GM12872 (cell line): ENCODE results near the gene TRIM17.

Experiments used
- TF ChIP-seq, protein P1 (sequence below): IDR thresholded peaks from 3 replicates; pipeline ENCODE4 v1.5.1; 2011; ENCODE audit warnings: low read depth, mild to moderate bottlenecking, low read length, moderate library complexity; ENCODE audit not compliant: insufficient read depth

TRIM17 gene

DNA sequence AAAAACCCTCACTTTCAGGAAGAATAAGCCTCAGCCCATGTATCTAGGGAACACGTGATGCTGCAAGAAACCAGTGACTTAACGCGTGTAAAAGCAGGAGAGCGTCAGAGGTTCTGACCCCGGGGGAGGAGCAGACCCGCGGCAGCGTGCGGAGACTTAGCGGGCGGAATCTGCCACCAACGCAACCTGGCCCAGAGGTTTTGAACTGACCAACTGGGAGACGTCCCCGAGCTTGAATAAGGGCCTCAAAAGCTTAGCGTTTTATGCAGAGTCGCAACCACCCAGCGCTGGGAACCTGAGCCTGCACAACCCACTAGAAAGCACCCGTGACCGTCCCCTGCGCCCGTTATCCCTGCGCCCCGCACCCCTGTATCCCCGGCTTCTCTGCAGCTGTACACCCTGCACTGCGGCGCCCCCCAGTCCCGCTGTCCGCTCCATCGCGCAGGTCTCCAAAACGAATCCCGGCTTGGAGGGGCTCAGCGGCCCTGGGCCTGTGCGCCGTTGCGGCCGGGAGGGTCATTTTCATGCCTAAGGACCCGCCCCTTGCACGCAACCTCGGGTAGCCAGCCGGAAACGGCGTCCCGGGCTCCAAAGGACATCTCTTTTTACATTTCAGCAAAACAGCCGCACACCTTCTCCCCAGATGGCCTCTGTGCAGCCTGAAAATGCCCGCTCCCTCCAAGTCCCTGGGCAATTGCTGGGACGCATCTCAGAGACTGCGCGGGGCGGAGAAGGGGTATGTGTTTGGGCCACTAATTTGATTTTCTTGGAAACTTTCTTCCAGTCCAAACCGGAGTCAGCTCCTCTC is 29.4 kb upstream of the TRIM17 start:
- TF ChIP-seq, protein P1, sequence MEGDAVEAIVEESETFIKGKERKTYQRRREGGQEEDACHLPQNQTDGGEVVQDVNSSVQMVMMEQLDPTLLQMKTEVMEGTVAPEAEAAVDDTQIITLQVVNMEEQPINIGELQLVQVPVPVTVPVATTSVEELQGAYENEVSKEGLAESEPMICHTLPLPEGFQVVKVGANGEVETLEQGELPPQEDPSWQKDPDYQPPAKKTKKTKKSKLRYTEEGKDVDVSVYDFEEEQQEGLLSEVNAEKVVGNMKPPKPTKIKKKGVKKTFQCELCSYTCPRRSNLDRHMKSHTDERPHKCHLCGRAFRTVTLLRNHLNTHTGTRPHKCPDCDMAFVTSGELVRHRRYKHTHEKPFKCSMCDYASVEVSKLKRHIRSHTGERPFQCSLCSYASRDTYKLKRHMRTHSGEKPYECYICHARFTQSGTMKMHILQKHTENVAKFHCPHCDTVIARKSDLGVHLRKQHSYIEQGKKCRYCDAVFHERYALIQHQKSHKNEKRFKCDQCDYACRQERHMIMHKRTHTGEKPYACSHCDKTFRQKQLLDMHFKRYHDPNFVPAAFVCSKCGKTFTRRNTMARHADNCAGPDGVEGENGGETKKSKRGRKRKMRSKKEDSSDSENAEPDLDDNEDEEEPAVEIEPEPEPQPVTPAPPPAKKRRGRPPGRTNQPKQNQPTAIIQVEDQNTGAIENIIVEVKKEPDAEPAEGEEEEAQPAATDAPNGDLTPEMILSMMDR = no peak

DNA sequence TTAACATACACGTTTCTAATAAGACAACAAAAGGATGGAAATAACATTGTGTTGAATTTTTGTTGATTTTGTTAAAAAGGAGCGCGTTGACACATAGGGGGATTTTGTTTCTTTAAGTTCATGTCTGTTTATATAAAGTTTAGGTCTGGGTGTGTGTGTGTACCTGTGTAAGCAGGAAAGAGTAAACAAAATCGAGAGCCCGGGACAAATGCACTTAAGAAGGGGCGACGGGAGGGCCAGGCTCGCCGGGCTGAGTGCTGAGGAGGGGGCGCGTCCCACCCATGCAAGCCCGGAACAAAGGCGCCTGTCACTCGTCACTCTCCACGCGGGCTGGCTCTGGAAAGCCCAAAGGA is 28.8 kb upstream of the TRIM17 start:
- TF ChIP-seq, protein P1 = no peak

DNA sequence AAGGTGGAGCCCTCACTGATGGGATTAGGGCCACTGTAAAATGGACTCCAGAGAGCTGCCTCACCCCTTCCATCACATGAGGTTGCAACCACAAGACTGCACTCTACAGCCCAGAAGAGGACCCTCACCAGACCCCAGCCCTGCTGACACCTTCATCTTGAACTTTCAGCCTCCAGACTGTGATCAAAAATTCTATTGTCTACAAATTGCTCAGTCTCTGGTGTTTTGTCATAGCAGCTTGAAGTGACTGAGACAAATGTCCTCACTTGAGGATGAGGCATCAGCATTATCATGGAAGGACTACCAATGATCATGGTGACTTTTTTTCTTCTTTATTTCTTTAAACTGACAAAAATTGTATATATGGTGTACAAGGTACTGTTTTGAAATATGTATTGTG is 26.7 kb upstream of the TRIM17 start:
- TF ChIP-seq, protein P1 = no peak

DNA sequence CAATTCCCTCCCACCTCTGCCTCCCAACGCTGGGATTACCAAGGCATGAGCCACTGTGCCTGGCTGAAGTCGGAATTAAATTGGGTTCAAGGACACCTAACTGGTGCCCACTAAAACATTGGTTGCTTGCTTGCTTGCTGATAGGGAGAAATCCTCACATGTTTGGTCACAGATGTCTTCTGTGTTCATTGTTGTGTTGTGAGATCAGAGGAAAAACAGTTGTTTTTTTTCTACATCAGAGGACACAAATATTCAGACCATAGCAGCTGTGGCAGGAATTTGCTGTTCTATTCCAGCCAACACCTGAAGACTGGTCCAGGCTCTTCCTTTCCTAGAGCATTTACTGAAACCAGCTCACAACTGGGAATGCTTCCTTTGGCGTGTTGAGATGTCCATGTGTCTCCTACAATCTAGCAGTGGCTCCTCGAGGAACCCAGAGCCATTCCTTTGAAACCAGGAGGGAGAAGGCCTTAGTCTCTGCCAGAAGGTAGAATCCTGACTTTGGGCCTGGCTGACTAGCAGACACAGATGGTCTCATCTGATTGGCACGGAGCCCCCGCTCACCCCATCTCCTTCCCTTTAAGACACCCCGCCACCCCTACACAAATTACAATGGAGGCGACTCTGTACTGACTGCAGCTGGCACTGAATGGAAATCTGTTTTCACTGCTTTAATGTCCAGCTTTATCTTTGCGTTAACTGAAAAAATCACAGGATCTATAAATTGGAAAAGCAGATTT is 24.3 kb upstream of the TRIM17 start:
- TF ChIP-seq, protein P1 = no peak

DNA sequence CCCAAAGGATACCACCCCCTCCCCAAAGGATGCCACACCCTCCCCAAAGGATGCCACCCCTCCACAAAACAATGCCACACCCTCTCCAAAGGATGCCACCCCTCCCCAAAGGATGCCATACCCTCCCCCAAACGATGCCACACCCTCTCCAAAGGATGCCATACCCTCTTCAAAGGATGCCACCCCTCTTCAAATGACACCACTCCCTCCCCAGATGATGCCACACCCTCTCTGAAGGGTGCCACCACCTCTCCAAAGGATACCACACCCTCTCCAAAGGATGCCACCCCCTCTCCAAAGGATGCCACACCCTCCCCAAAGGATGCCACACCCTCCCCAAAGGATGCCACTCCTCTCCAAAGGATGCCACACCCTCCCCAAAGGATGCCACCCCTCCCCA is 21.6 kb upstream of the TRIM17 start:
- TF ChIP-seq, protein P1 = no peak

DNA sequence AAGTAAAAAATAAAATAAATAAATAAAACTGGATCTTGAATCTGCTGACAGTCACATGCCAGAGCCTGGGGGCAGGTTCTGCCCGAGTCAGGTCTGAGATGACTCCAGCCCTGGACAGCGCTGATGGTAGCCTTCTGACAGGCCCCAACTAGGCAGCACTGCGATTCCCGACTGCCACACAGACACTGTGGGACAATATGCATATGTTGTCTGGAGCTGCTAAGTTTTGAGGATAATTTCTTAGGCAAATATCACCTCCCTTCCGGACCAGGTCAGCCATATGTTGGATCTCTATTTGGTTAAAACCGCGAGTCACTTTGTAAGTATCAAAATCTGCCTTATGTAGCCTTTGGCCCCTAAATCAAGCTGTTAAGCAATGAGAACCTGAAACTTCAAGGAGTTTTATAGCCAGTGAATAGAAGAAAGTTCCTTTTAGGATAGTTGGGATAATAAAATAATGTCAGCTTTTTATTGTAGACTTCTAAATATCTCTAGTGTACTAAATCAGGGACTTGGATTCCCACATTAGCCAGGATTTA is 20.8 kb upstream of the TRIM17 start:
- TF ChIP-seq, protein P1 = no peak

DNA sequence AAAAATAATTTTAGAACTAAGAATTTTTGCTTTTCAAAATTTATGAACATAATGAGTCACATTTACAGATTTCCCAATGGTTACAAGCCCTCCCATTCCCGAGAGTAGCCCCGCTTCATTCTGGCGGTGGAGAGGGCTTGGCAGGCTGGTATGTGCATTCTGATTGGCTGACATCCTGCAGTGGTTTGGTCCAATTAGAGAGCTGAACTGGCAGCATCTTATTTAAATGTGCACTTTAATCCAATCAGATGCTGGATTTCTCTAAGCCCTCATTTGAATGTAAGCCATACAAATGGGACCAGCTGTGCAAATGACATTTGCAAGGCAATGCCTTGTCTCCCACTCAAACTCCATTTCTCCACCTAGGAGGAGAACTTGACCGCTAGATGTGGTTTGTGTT is 18.0 kb upstream of the TRIM17 start:
- TF ChIP-seq, protein P1 = no peak
